ENCODE measurements around the gene FN3KRP.

DNA sequence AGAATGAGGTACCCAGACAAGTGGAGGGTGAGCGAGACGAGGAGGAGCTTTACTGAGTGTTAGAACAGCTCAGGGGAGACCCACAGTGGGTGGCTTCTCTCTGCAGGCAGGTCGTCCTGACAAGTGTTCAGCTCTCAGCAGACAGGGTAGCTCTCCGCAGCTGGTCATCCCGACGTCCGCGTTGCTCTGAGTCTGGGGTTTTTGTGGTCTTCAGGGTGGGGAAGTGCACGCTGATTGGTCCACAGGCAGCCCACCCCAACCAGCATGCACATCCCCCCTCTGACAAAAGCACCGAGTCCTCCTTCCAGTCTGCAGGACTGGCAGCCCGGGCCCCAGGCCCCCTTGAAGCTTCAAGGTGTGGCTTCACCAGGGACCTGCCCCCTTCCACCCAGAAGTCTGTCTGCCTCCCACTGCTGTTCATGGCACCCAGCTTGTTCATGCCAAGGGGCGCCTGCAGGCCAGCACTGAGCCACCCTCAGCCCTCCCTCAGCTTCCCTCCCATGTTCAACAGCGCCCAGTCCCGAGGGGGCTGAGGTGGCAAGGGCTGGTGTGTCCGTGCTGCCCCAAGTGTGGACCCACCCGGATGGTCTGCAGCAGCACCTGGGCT, 48.4 kb upstream of the FN3KRP start:
- TF ChIP-seq, protein P1, sequence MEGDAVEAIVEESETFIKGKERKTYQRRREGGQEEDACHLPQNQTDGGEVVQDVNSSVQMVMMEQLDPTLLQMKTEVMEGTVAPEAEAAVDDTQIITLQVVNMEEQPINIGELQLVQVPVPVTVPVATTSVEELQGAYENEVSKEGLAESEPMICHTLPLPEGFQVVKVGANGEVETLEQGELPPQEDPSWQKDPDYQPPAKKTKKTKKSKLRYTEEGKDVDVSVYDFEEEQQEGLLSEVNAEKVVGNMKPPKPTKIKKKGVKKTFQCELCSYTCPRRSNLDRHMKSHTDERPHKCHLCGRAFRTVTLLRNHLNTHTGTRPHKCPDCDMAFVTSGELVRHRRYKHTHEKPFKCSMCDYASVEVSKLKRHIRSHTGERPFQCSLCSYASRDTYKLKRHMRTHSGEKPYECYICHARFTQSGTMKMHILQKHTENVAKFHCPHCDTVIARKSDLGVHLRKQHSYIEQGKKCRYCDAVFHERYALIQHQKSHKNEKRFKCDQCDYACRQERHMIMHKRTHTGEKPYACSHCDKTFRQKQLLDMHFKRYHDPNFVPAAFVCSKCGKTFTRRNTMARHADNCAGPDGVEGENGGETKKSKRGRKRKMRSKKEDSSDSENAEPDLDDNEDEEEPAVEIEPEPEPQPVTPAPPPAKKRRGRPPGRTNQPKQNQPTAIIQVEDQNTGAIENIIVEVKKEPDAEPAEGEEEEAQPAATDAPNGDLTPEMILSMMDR (IDR thresholded peaks at IDR 0.05; ENCODE audit: extremely low read depth in 1 of 2, insufficient read depth in 1 of 2, low read depth in 1 of 2, low read length in 2 of 2): no peak
- TF ChIP-seq EZH2 (IDR thresholded peaks at IDR 0.05; ENCODE audit: borderline replicate concordance, low read depth, low read length, severe bottlenecking): no peak
- TF ChIP-seq POLR2A (IDR thresholded peaks at IDR 0.05; ENCODE audit: low read depth, low read length): no peak
- no peak for TF ChIP-seq POLR2AphosphoS5 (IDR thresholded peaks at IDR 0.05; ENCODE audit: insufficient read depth, low read depth, low read length)
- TF ChIP-seq MYC (IDR thresholded peaks at IDR 0.05; ENCODE audit: low read depth, low read length): no peak
- TF ChIP-seq, protein P2, sequence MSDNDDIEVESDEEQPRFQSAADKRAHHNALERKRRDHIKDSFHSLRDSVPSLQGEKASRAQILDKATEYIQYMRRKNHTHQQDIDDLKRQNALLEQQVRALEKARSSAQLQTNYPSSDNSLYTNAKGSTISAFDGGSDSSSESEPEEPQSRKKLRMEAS (IDR thresholded peaks at IDR 0.05; ENCODE audit: insufficient read depth, insufficient read length): no peak
- TF ChIP-seq JUN (IDR thresholded peaks at IDR 0.05; ENCODE audit: borderline replicate concordance, insufficient read depth, insufficient read length, low read depth): no peak
- no peak for TF ChIP-seq GATA2 (IDR thresholded peaks at IDR 0.05; ENCODE audit: insufficient read depth, insufficient read length, low read depth, low read length)
- no peak for TF ChIP-seq FOS (IDR thresholded peaks at IDR 0.05; ENCODE audit: borderline replicate concordance, insufficient read depth, low read length)

All from endothelial cell of umbilical vein (primary cell).